HFFc6 (cell line): Measurements from ENCODE around the gene KIFAP3. TPM values are rescaled to one million over a fixed set of nuclear protein-coding genes. Genes with fewer than 3 reads are reported as not detected.
"Not testable (repeated sequence)": the region's sequence is repeated elsewhere in the genome, so short reads cannot be mapped to it uniquely, and the experiment has no call there.

Experiments used
- DNase-seq: peaks from one replicate; pipeline ENCODE4 v3.0.0-alpha.2; 2018
- H3K27ac Mint-ChIP-seq: 2 replicates; pipeline ENCODE4 v1.8.0; 2020; ENCODE audit warnings: mild to moderate bottlenecking, mixed read lengths
- H3K27me3 Mint-ChIP-seq: 2 replicates; pipeline ENCODE4 v1.8.0; 2021; ENCODE audit warnings: mild to moderate bottlenecking, moderate library complexity, mixed read lengths; ENCODE audit not compliant: insufficient read depth
- H3K36me3 Mint-ChIP-seq: 2 replicates; pipeline ENCODE4 v1.8.0; 2021; ENCODE audit warnings: low read depth, mixed read lengths
- H3K4me1 Mint-ChIP-seq: 2 replicates; pipeline ENCODE4 v1.8.0; 2020; ENCODE audit warnings: low read depth, mixed read lengths
- H3K4me3 Mint-ChIP-seq: 2 replicates; pipeline ENCODE4 v1.8.0; 2020; ENCODE audit warnings: mild to moderate bottlenecking, moderate library complexity, mixed read lengths
- H3K9me3 Mint-ChIP-seq: 2 replicates; pipeline ENCODE4 v1.8.0; 2020; ENCODE audit warnings: mild to moderate bottlenecking, mixed read lengths
- CTCF ChIP-seq: fragments of 200-600 bp; sonication (generic); IDR thresholded peaks from 2 replicates; pipeline ENCODE4 v1.5.0; 2021; ENCODE audit warnings: antibody characterized with exemption, mild to moderate bottlenecking
- total RNA-seq, 6 experiments: library from RNA; stranded (reverse); fragmentation: NEBNext Ultra II Directional; extraction: Animal tissue kit (Norgen Biotek cat#: 25700); gene quantifications; 2 replicates in 1 of 6; 3 replicates in 5 of 6; pipeline ENCODE4 v1.2.3, GENCODE V29; 2021

The KIFAP3 gene
- total RNA-seq, 6 experiments from 2014 or later: 21.4 to 26.1 (median 23.4) TPM

- peaks cover 76% of the 10 kb centered on the region for H3K4me1 Mint-ChIP-seq
- DNase-seq: no peak
- TF ChIP-seq CTCF: no peak
- no peaks in the 10 kb centered on the region; the same call in 1 of the 2 replicates for H3K9me3 Mint-ChIP-seq
- no peak overlapping the region for H3K27ac Mint-ChIP-seq
- no peak overlapping the region for H3K4me3 Mint-ChIP-seq
- peaks cover 16% of the 10 kb centered on the region for H3K36me3 Mint-ChIP-seq
- no peaks in the 10 kb centered on the region for H3K27me3 Mint-ChIP-seq
Observed at GRCh38 chr1:170071378-170071777, 3.1 kb downstream of the KIFAP3 start.

- H3K4me1 Mint-ChIP-seq: peaks cover 61% of the 10 kb centered on the region
Observed at GRCh38 chr1:170068923-170069322, 5.6 kb downstream of the KIFAP3 start.

GRCh38 chr1:170067253-170067819, 7.2 kb downstream of the KIFAP3 start:
- no peaks in the 10 kb centered on the region for H3K27me3 Mint-ChIP-seq
- peaks cover 24% of the 10 kb centered on the region for H3K36me3 Mint-ChIP-seq
- H3K4me3 Mint-ChIP-seq: no peak overlapping the region
- H3K4me1 Mint-ChIP-seq: peaks cover 61% of the 10 kb centered on the region
- DNase-seq: no peak
- no peak for TF ChIP-seq CTCF
- H3K27ac Mint-ChIP-seq: no peak overlapping the region
- H3K9me3 Mint-ChIP-seq: peaks cover 5% of the 10 kb centered on the region; the same call in 1 of the 2 replicates

More at GRCh38 chr1:170068923-170069322, 5.6 kb downstream of the KIFAP3 start:
- Mint-ChIP-seq H3K4me3 (peak overlapping the region; percentile 75), H3K27me3 (no peaks in the 10 kb centered on the region), H3K9me3 (no peaks in the 10 kb centered on the region), H3K27ac (peak overlapping the region; percentile 11), H3K36me3 (peaks cover 16% of the 10 kb centered on the region)
- TF ChIP-seq CTCF: no peak
- DNase-seq: no peak

- H3K4me3 Mint-ChIP-seq: no peak overlapping the region
- TF ChIP-seq CTCF: no peak
- H3K27ac Mint-ChIP-seq: no peak overlapping the region
- no peak for DNase-seq
- H3K27me3 Mint-ChIP-seq: no peaks in the 10 kb centered on the region
- peaks cover 39% of the 10 kb centered on the region for H3K4me1 Mint-ChIP-seq
- H3K36me3 Mint-ChIP-seq: peaks cover 23% of the 10 kb centered on the region; the same call in 1 of the 2 replicates
- H3K9me3 Mint-ChIP-seq: peaks cover 14% of the 10 kb centered on the region
Observed at GRCh38 chr1:170064821-170065220, 9.7 kb downstream of the KIFAP3 start.

- DNase-seq: no peak
- H3K4me1 Mint-ChIP-seq: peaks cover 23% of the 10 kb centered on the region
- H3K9me3 Mint-ChIP-seq: peaks cover 14% of the 10 kb centered on the region
- peaks cover 23% of the 10 kb centered on the region; the same call in 1 of the 2 replicates for H3K36me3 Mint-ChIP-seq
- no peak overlapping the region for H3K27ac Mint-ChIP-seq
- no peak overlapping the region for H3K4me3 Mint-ChIP-seq
- TF ChIP-seq CTCF: no peak
- H3K27me3 Mint-ChIP-seq: no peaks in the 10 kb centered on the region
Observed at GRCh38 chr1:170063109-170063826, 11.2 kb downstream of the KIFAP3 start.

- not testable (repeated sequence) for H3K4me1 Mint-ChIP-seq, H3K27ac Mint-ChIP-seq, H3K4me3 Mint-ChIP-seq, H3K27me3 Mint-ChIP-seq, DNase-seq
- Mint-ChIP-seq H3K36me3 (peaks cover 23% of the 10 kb centered on the region; the same call in 1 of the 2 replicates), H3K9me3 (peaks cover 14% of the 10 kb centered on the region)
Observed at GRCh38 chr1:170061676-170062075, 12.8 kb downstream of the KIFAP3 start.

- Mint-ChIP-seq H3K9me3 (peaks cover 14% of the 10 kb centered on the region), H3K36me3 (peaks cover 23% of the 10 kb centered on the region; the same call in 1 of the 2 replicates)
- not testable (repeated sequence) for H3K27ac Mint-ChIP-seq, H3K4me1 Mint-ChIP-seq, H3K27me3 Mint-ChIP-seq, H3K4me3 Mint-ChIP-seq, DNase-seq
Observed at GRCh38 chr1:170060015-170060520, 14.4 kb downstream of the KIFAP3 start.
